Limb (tissue), 2 donors: Measurements from ENCODE around the gene PIM1.
"Not testable (repeated sequence)": the region's sequence is repeated elsewhere in the genome, so short reads cannot be mapped to it uniquely, and the experiment has no call there.

ENCODE experiments used
- DNase-seq, 2 donors: peaks; one replicate each; pipeline ENCODE4 v3.0.0-alpha.2; 2016; ENCODE audit errors: extremely low spot score in 2 of 2

PIM1 gene

DNA sequence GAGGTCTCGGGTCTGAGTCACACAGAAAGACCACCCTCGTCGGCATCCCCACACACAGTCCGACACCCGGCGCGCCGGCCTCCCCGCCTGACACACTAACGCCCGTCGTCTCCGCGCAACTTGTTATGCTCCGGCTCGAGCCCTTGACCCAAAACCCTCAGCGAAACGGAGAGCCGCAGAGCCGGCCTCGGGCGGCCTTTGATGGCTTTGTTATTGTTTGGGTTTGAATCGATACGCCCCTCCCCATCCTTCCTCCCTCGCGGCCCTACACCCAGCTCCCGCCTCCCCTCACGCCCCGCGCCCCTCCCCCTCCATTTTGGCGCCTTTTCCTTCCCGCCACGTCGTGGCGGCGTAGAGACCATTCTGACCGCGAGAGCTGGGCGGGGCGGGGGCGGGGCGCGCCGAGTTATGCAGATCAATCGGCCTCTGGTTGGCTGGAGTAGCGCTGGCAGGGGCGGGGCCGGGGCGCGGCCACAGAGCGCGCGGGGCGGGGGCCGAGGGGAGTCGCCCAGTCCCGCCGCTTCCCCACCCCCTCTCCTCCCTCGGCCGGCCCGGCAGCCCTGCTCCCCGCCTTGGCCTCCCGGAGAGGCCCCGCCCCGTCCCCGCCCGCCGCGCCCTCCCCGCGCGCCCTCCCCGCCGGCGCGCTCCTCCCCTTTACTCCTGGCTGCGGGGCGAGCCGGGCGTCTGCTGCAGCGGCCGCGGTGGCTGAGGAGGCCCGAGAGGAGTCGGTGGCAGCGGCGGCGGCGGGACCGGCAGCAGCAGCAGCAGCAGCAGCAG is at the start of gene PIM1:
Gene PIM1, plus strand, starts transcription at position 657 of the 777 bp plus-strand sequence. CDS start 424 bp downstream, outside the sequence.
- DNase-seq: peak; percentile 98 to 100

- no peak for DNase-seq
Observed at GRCh38 chr6:37121556-37121955, 48.4 kb upstream of the PIM1 start.

GRCh38 chr6:37122861-37123260 is 47.1 kb upstream of the PIM1 start:
- peak in 1 of 2 donors; percentile 60 for DNase-seq

DNA sequence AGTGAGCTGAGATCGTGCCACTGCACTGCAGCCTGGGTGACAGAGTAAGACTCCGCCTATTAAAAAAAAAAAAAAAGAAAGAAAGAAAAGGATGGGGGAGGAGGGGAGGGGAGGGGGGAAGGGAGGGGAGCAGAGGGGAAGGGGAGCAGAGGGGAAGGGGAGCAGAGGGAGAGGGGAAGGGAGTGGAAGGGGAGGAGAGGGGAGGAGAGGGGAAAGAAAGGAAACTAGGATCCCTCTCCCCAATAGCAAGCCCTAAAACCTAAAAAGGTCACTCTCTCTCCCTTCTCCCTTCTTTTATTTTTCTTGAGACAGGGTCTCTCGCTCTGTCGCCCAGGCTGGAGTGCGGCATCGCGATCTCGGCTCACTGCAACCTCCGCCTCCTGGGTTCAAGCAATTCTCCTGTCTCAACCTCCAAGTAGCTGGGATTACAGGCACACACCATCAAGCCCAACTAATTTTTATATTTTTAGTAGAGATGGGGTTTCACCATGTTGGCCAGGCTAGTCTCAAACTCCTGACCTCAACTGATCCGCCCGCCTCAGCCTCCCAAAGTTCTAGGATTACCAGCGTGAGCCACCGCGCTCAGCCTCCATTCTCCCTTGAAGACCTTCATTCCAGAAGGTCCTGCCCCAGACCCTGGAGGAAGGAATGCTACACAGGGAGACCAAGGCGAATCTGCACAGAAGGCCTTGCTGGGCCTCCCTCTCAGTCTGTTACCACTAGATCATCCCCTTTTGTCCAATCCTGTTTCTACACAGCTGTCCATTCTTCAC is 45.8 kb upstream of the PIM1 start:
- no peak for DNase-seq

- DNase-seq: peak in 1 of 2 donors; percentile 67
Observed at GRCh38 chr6:37125774-37126492, 44.0 kb upstream of the PIM1 start.

DNA sequence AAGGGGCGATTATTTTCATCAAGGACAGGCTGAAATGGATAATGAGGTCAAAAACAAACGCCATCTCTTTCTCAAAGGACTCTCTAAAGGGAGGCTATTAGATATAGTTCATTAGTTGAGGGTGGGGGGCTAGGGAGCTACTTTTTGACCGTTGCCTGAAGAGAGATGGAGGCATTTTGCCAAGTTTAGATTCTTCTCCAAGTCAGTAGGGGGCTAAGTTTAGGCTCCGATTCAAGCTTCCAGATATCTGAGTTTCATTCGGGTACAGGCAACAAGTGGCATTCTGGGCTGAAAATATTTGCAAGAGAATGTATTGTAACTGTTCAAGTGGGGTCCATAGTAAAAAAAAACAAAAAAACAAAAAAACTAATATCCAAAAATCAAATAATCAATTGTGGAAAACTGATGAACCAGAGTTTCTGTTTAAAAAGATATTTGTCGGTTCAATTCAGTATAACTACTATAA is 43.4 kb upstream of the PIM1 start:
- no peak for DNase-seq

DNA sequence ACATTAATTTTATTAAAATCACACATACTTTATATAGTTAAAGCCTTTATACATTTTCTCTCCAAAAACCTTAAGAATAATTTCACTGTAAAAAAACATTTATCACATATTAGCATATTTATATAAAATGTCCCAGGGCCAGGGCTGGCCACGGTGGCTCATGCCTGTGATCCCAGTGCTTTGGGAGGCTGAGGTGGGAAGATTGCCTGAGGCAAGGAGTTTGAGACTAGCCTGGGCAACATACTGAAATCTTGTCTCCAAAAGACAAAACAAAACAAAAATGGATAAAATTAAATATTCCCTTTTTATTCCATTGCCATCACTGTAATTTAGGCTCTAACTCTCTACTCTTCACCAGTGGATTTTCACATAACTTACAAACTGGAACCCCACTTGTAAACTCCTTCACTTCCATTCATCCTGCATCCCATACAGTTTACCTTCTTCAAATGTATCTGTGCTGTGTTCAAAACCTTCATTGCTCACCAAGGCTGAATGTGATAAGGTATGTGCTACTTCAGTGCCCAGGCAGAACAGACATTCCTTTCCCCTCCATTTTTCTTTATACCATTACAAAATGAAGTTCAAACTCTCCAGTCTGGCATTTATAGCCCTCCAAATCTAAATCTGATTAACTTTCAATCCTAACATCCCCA is 42.9 kb upstream of the PIM1 start:
- no peak for DNase-seq

DNA sequence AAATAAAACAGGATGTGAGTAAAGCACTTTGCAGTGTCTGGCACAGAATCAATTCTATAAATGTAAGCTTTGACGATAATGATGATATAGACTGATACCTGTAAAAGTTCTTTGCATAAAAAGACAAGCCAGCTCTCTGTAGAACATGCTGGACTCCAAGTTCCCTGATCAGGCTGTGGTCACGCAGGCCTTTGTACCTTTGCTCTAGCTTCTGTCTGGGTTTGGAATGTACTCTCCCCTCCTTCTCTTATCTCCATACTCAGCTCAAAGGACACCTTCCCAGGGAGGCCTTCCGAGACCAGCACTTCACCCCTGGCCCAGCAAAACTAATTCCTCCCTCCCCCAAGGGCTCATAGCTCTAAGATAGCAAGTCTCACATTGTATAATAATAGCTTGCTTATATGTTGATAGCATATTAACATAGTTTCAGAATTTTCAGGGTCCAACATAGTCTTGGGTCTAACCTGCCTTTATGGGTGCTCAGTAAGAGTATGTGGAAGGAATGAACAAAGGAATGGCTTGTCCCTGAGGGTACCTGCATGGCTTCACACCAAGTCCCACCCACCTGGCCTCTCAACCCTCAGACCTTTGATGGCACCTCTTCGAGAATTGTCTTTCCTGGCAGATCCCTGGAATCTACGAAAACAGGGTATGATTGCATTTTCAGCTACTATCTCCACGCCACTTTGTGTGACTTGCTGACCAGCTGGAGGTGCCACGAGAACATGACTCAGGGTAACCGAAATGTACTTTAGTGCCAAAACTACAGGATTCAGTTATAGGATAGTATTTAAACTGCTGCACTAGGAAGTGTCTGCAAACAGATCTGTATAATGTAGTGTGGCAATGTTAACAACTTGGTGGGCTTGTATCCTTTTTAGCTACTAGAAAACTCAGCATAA is 41.7 kb upstream of the PIM1 start:
- DNase-seq: no peak

DNA sequence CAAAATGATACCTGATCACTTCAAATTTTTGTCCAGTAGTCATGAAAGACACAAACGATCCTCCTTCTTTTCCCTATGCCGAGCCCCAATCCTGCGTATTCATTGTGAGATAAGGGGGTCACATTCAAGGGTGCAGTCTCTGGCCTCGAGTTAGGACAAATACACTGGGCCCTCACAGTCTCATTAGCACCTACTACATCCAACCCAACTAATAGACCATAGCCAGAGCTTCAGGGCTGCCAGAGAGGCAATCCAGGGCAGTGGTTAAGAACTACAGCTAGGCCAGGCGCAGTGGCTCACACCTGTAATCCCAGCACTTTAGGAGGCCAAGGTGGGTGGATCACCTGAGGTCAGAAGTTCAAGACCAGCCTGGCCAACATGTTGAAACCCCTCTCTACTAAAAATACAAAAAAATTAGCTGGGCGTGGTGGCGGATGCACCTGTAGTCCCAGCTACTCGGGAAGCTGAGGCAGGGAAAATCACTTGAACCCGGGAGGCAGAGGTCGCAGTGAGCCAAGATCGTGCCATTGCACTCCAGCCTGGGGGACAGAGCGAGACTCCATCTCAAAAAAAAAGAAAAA is 41.0 kb upstream of the PIM1 start:
- DNase-seq: not testable (repeated sequence)

- no peak for DNase-seq
Observed at GRCh38 chr6:37129566-37129965, 40.4 kb upstream of the PIM1 start.

DNA sequence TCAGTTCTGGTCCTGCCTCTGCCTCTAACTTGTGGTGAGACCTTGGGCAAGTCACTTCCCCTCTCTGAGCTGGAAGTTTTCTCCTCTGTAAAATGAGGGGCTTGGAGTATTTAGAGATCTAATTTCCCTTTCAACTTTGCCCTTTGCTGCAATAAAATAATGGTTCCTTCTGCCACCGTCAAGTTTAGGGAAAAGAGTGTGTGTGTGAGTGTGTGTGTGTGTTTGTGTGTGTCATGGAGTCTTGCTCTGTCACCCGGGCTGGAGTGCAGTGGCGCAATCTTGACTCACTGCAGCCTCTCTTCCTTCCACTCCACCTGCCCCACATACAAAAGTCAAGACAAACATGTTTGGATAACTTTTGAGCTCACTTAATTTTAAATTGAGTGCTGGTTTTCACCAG is 39.2 kb upstream of the PIM1 start:
- no peak for DNase-seq

- DNase-seq: peak; percentile 73 to 77
Observed at GRCh38 chr6:37131104-37131959, 38.6 kb upstream of the PIM1 start.

- DNase-seq: no peak
Observed at GRCh38 chr6:37131960-37132253, 38.0 kb upstream of the PIM1 start.

DNA sequence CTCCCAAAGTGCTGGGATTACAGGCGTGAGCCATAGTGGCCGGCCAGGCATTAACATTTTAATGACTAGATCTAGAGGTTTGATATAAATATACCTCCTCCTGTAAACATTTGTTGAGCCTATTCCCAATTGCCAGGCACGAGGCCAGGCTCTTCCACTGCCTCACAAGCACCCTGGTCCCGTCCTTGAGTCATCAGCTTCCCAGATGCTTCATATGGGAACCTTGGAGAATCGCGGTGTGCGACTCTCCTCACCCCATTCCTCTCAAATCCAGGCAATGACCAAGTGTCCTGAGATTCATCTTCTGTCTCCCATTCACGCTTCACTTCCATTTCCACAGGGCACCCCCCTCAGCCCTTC is 35.9 kb upstream of the PIM1 start:
- no peak for DNase-seq

- DNase-seq: no peak
Observed at GRCh38 chr6:37134396-37135191, 35.4 kb upstream of the PIM1 start.

DNA sequence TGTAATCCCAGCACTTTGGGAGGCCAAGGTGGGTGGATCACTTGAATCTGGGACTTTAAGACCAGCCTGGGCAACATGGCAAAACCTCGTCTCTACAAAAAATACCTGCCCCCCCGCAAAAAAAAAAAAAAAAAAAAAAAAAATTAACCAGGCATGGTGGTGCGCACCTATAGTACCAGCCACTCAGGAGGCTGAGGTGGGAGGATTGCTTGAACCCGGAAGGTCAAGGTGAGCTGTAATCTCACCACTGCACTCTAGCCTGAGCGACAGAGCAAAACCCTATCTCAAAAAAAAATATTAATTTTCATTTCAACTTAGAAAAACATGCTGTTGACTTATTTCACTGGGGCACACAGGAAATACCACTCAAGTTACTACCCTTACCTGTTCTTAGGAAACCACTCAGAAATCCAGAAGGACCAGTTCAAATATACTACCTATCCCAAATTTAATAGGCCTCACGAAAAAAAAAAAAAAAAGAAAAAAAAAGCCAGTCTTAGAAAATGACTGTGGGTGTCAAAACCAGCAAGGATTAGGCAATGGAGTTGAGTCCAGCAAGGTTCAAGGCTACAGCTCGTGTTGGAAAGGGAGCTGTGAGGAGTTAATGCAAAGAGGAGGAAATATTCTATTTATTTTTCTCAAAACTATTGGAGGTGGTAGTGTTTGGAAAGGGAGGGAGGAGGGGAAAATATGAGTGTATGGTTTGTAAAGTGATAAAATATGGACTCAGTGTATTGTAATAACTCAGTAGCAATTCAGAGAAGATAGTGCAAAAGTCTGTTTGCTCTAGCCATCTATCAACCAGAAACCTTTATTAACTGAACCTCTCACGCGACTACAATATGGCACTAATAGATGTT is 33.9 kb upstream of the PIM1 start:
- DNase-seq: no peak

DNA sequence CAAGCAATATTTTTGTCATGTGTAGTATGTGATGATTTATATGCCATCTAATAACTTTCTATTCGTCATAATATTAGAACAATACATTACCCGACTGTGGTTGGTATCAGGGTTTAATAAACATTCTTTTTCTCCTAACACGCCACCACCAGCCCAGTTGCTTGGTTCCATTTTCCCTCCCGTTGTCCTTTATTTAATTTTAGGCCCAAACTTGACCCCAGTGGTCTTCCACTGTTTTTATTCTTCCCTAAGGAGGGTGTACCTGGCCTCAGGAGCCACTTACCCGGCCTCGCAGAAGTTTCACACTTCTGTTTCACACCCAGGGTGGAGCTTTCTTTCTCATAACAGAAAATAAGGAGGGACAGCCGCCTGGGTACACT is 33.1 kb upstream of the PIM1 start:
- no peak for DNase-seq
